Measurements from ENCODE around the gene TAS1R3. TPM values are rescaled to one million over a fixed set of nuclear protein-coding genes. Genes with fewer than 3 reads are reported as not detected.

TAS1R3 gene
- total RNA-seq, 1 donor from 2014 or later = 0.19 TPM

- DNase-seq (ENCODE audit: low spot score) = no peak
Observed at GRCh38 chr1:1320666-1321448, 10.2 kb upstream of the TAS1R3 start.

GRCh38 chr1:1321477-1321876 is 9.6 kb upstream of the TAS1R3 start:
- no peak for DNase-seq (ENCODE audit: low spot score)

- no peak for DNase-seq (ENCODE audit: low spot score)
Observed at GRCh38 chr1:1322418-1322817, 8.7 kb upstream of the TAS1R3 start.

- DNase-seq (ENCODE audit: low spot score) = no peak
Observed at GRCh38 chr1:1322952-1323351, 8.1 kb upstream of the TAS1R3 start.

- DNase-seq (ENCODE audit: low spot score) = no peak
Observed at GRCh38 chr1:1324084-1324523, 7.0 kb upstream of the TAS1R3 start.

GRCh38 chr1:1324524-1325287 is 6.4 kb upstream of the TAS1R3 start, which contains the start of the genes CPTP and INTS11:
Gene CPTP (plus strand): TSS chr1:1324802. CDS start chr1:1326911, 2,109 bp downstream.
Gene INTS11 (minus strand): TSS chr1:1324660. CDS start chr1:1324608, 52 bp downstream.
- peak; percentile 99 for DNase-seq (ENCODE audit: low spot score)

- no peak for DNase-seq (ENCODE audit: low spot score)
Observed at GRCh38 chr1:1325288-1326074, 5.6 kb upstream of the TAS1R3 start.

- DNase-seq (ENCODE audit: low spot score) = no peak
Observed at GRCh38 chr1:1326075-1326605, 4.9 kb upstream of the TAS1R3 start.

- DNase-seq (ENCODE audit: low spot score) = no peak
Observed at GRCh38 chr1:1327291-1327690, 3.8 kb upstream of the TAS1R3 start.

GRCh38 chr1:1328254-1328653 is 2.8 kb upstream of the TAS1R3 start:
- DNase-seq (ENCODE audit: low spot score) = no peak

- no peak for DNase-seq (ENCODE audit: low spot score)
Observed at GRCh38 chr1:1329304-1330210, 1.5 kb upstream of the TAS1R3 start.

GRCh38 chr1:1330366-1331067 is 563 bp upstream of the TAS1R3 start:
- DNase-seq (ENCODE audit: low spot score) = no peak

GRCh38 chr1:1332031-1332755 is 1.1 kb downstream of the TAS1R3 start:
- DNase-seq (ENCODE audit: low spot score) = no peak

GRCh38 chr1:1332774-1333480 is 1.8 kb downstream of the TAS1R3 start:
- DNase-seq (ENCODE audit: low spot score) = no peak

- DNase-seq (ENCODE audit: low spot score) = no peak
Observed at GRCh38 chr1:1333551-1334241, 2.6 kb downstream of the TAS1R3 start.

GRCh38 chr1:1334835-1335234 is 3.8 kb downstream of the TAS1R3 start:
- no peak for DNase-seq (ENCODE audit: low spot score)

GRCh38 chr1:1335283-1335682 is 4.2 kb downstream of the TAS1R3 start:
- DNase-seq (ENCODE audit: low spot score) = no peak

Data from mesenteric fat pad (tissue), 1 donor.